Measurements from ENCODE around the gene TENT5C.

GRCh38 chr1:117565076-117565556 is 40.7 kb upstream of the TENT5C start:
- TF ChIP-seq CTCF (IDR thresholded peaks at IDR 0.05; ENCODE audit: low read depth, low read length) = no peak
- no peak for TF ChIP-seq MAX (IDR thresholded peaks at IDR 0.05; ENCODE audit: low read depth, low read length)
- TF ChIP-seq POLR2A (IDR thresholded peaks at IDR 0.05; ENCODE audit: extremely low read depth, insufficient read length) = no peak
- TF ChIP-seq MYC (IDR thresholded peaks at IDR 0.05; ENCODE audit: low read depth, low read length) = no peak

Data from NB4 (cell line).